Lower leg skin (tissue), 4 donors: ENCODE results near the gene ABCD4. TPM values are rescaled to one million over a fixed set of nuclear protein-coding genes. Genes with fewer than 3 reads are reported as not detected.

Source experiments
- DNase-seq, 2 donors: peaks; one replicate each; pipeline ENCODE4 v3.0.0-alpha.2; 2019; ENCODE audit warnings: low spot score in 2 of 2
- H3K4me3 ChIP-seq: fragments of 200-600 bp; sonication (generic); 2 replicates; pipeline ENCODE4 v1.5.1; 2017; ENCODE audit warnings: mild to moderate bottlenecking, low read depth; ENCODE audit not compliant: poor library complexity, severe bottlenecking
- POLR2A ChIP-seq, 2 donors: fragments of 450-650 bp; IDR thresholded peaks; one replicate each; pipeline ENCODE4 v1.6.1; 2016 to 2017; ENCODE audit warnings: antibody characterized with exemption in 2 of 2, mild to moderate bottlenecking in 1 of 2, moderate library complexity in 1 of 2
- WGBS, 2 donors: methylation state at CpG; one replicate each; pipeline ENCODE4 v1.1.5; 2018; 5-methylcytosine and 5-hydroxymethylcytosine counted together
- intact Hi-C: fragments of 100-400 bp; cut with DNase I; formaldehyde crosslinking; loops from one replicate; pipeline ENCODE4 v1.15.0; 2023; ENCODE audit warnings: low total_unique reads
- total RNA-seq, 4 donors: library from RNA; depleted of rRNA; stranded (reverse); fragments of >200 nt; gene quantifications; one replicate each; pipeline ENCODE4 v1.1.0, GENCODE V29; 2016
- TF ChIP-seq, protein P1 (sequence below), 3 donors: fragments of 450-650 bp; IDR thresholded peaks; one replicate each; pipeline ENCODE4 v1.5.1; 2016; ENCODE audit warnings: antibody characterized with exemption in 3 of 3, mild to moderate bottlenecking in 3 of 3, moderate library complexity in 2 of 3

ABCD4 gene
- total RNA-seq, 4 donors from 2014 or later, result 29.6 to 50.3 (median 33.9) TPM

DNA sequence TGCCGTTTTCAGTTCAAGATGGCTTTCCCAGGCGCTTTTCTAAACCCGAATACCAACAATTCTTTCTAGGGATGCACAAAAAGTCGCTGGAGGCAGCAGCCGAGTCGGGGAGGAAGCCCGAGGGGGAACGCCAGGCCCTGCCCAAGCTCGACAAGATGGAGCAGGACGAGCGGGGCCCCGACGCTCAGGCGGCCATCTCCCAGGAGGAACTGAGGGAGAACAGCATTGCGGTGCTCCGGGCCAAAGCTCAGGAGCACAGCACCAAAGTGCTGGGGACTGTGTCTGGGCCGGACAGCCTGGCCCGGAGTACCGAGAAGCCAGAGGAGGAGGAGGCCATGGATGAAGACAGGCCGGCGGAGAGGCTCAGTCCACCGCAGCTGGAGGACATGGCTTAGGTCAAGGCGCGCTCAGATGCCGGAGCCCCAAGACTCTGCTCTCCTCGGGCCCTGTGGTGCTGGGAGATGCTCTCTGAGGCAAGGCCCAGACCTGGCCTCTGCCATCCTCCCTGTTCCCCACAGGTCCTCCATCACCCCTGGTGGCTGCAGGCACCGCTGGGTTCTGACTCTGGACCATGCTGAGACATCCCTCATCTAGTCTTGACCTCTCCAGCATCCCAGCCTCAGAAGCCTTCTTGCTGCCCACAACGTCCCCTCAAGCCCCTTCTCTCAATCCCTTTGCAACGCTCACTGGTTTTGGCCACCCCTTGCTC, 42.1 kb downstream of the ABCD4 start:
- no peak for TF ChIP-seq POLR2A (IDR thresholded peaks at IDR 0.05)
- TF ChIP-seq, protein P1, sequence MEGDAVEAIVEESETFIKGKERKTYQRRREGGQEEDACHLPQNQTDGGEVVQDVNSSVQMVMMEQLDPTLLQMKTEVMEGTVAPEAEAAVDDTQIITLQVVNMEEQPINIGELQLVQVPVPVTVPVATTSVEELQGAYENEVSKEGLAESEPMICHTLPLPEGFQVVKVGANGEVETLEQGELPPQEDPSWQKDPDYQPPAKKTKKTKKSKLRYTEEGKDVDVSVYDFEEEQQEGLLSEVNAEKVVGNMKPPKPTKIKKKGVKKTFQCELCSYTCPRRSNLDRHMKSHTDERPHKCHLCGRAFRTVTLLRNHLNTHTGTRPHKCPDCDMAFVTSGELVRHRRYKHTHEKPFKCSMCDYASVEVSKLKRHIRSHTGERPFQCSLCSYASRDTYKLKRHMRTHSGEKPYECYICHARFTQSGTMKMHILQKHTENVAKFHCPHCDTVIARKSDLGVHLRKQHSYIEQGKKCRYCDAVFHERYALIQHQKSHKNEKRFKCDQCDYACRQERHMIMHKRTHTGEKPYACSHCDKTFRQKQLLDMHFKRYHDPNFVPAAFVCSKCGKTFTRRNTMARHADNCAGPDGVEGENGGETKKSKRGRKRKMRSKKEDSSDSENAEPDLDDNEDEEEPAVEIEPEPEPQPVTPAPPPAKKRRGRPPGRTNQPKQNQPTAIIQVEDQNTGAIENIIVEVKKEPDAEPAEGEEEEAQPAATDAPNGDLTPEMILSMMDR (IDR thresholded peaks at IDR 0.05), result no peak
- intact Hi-C loops, result no loop called here
- no peak overlapping the region for H3K4me3 ChIP-seq
- DNase-seq, result no peak
- 83 to 90% methylated on average over 27 to 29 of the region's 29 CpGs for WGBS, 2 donors

- intact Hi-C loops, result loop anchor here (10.0 kb wide), 1 partner anchor 145 kb away; no protein-coding TSS in a partner anchor
- no peak for DNase-seq
- TF ChIP-seq, protein P1 (IDR thresholded peaks at IDR 0.05), result no peak
- no peak for TF ChIP-seq POLR2A (IDR thresholded peaks at IDR 0.05)
- WGBS, 2 donors, result 96% methylated on average over 11 to 12 of the region's 12 CpGs
- no peak overlapping the region for H3K4me3 ChIP-seq
Measured at GRCh38 chr14:74259513-74259912, 43.2 kb downstream of the ABCD4 start.

DNA sequence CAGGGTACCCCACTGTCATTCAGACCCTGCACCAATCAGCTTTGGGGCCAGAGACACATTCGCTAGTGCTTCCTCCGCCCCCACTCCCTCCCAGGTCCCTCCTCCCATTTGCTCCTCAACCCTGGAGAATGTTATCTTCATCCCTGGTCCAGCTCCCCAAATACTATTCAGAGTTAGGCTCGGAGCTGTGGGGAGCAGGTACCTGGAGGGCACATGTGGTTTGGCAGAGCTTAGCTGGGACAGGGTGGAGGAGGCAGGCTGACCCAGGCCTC, 44.0 kb downstream of the ABCD4 start:
- 66 to 83% methylated on average over 3 of the region's 3 CpGs for WGBS, 2 donors
- no peak overlapping the region for H3K4me3 ChIP-seq
- DNase-seq, result no peak
- intact Hi-C loops, result loop anchor here (10.0 kb wide), 1 partner anchor 144 kb away; no protein-coding TSS in a partner anchor
- TF ChIP-seq POLR2A (IDR thresholded peaks at IDR 0.05), result no peak
- TF ChIP-seq, protein P1 (IDR thresholded peaks at IDR 0.05), result no peak

GRCh38 chr14:74257941-74258763, 44.6 kb downstream of the ABCD4 start:
- 6 to 8% methylated on average over 50 to 56 of the region's 56 CpGs for WGBS, 2 donors
- no peak for DNase-seq
- no peak for TF ChIP-seq POLR2A (IDR thresholded peaks at IDR 0.05)
- TF ChIP-seq, protein P1 (IDR thresholded peaks at IDR 0.05), result no peak
- H3K4me3 ChIP-seq, result peak overlapping the region; percentile 31
- intact Hi-C loops, result loop anchor here (10.0 kb wide), 1 partner anchor 143 kb away; no protein-coding TSS in a partner anchor

- intact Hi-C loops, result loop anchor here (10.0 kb wide), 1 partner anchor 143 kb away; no protein-coding TSS in a partner anchor
- DNase-seq, result peak in 1 of 2 donors; percentile 87
- no peak for TF ChIP-seq POLR2A (IDR thresholded peaks at IDR 0.05)
- TF ChIP-seq, protein P1 (IDR thresholded peaks at IDR 0.05), result peak in 1 of 3 donors; percentile 20
- H3K4me3 ChIP-seq, result peak overlapping the region; percentile 31
- WGBS, 2 donors, result 0 to 5% methylated on average over 12 to 30 of the region's 68 CpGs
Measured at GRCh38 chr14:74257078-74257940, 45.4 kb downstream of the ABCD4 start.
